GM12891 (cell line): ENCODE measurements around the gene DMWD.

Experiments
- PAX5 ChIP-seq: IDR thresholded peaks from 2 replicates; pipeline ENCODE4 v1.6.1; 2011; ENCODE audit warnings: low read length, moderate library complexity, mild to moderate bottlenecking; ENCODE audit not compliant: insufficient read depth, severe bottlenecking
- POLR2A ChIP-seq: IDR thresholded peaks from 2 replicates; pipeline ENCODE4 v1.6.1; 2011; ENCODE audit warnings: low read depth, low read length, control low read depth
- POLR2AphosphoS5 ChIP-seq: IDR thresholded peaks from 2 replicates; pipeline ENCODE4 v1.6.1; 2011; ENCODE audit warnings: low read depth, low read length, control low read depth
- POU2F2 ChIP-seq: IDR thresholded peaks from 2 replicates; pipeline ENCODE4 v1.6.1; 2011; ENCODE audit warnings: low read depth, mild to moderate bottlenecking, control low read depth, low read length, moderate library complexity
- SPI1 ChIP-seq: IDR thresholded peaks from 2 replicates; pipeline ENCODE4 v1.6.1; 2011; ENCODE audit warnings: low read depth, low read length, control low read depth
- TAF1 ChIP-seq: IDR thresholded peaks from 2 replicates; pipeline ENCODE4 v1.6.1; 2011; ENCODE audit warnings: low read depth, low read length, control low read depth

GRCh38 chr19:45825917-45826893 is 33.6 kb upstream of the DMWD start:
- no peak for TF ChIP-seq POLR2AphosphoS5
- no peak for TF ChIP-seq POLR2A
- TF ChIP-seq TAF1, result no peak
- TF ChIP-seq SPI1, result no peak
- no peak for TF ChIP-seq POU2F2
- TF ChIP-seq PAX5, result no peak
